A549 (cell line): ENCODE data around the gene MKNK1.

Source experiments
- CEBPB ChIP-seq, 2 experiments: fragments of >200 bp in 1 of 2; sonication (Bioruptor Twin) in 1 of 2; formaldehyde crosslinking in 1 of 2; IDR thresholded peaks; 2 replicates each; pipeline ENCODE4 v1.6.1; 2012 to 2016
- EP300 ChIP-seq, 2 experiments: fragments of >200 bp; sonication (Bioruptor Twin); formaldehyde crosslinking; IDR thresholded peaks; 2 replicates in 1 of 2; 3 replicates in 1 of 2; pipeline ENCODE4 v1.6.1; 2016 to 2017
- KDM1A ChIP-seq: fragments of 200-600 bp; sonication (generic); IDR thresholded peaks from 2 replicates; pipeline ENCODE4 v1.6.1; 2016; ENCODE audit warnings: low read depth, mild to moderate bottlenecking
- MAFK ChIP-seq: fragments of 450-650 bp; IDR thresholded peaks from 2 replicates; pipeline ENCODE4 v1.6.1; 2014; ENCODE audit not compliant: partially characterized antibody
- POLR2A ChIP-seq: IDR thresholded peaks from 2 replicates; pipeline ENCODE4 v1.6.1; 2012; ENCODE audit warnings: mild to moderate bottlenecking, low read length
- SREBF2 ChIP-seq: fragments of 450-650 bp; IDR thresholded peaks from 2 replicates; pipeline ENCODE4 v1.6.1; 2014; ENCODE audit warnings: mild to moderate bottlenecking, moderate library complexity
- TF ChIP-seq, protein P1 (sequence below): fragments of >200 bp; sonication (Bioruptor Twin); formaldehyde crosslinking; IDR thresholded peaks from 3 replicates; pipeline ENCODE4 v1.5.1; 2016
- TF ChIP-seq, protein P2 (sequence below): fragments of 200-600 bp; sonication (generic); IDR thresholded peaks from 2 replicates; pipeline ENCODE4 v1.6.1; 2016; ENCODE audit warnings: antibody characterized with exemption, mild to moderate bottlenecking, moderate library complexity
- TF ChIP-seq, protein P3 (sequence below): IDR thresholded peaks from 2 replicates; pipeline ENCODE4 v1.6.1; 2012
- TF ChIP-seq, protein P4 (sequence below): IDR thresholded peaks from 2 replicates; pipeline ENCODE4 v1.6.1; 2012; ENCODE audit warnings: low read depth, borderline replicate concordance

DNA sequence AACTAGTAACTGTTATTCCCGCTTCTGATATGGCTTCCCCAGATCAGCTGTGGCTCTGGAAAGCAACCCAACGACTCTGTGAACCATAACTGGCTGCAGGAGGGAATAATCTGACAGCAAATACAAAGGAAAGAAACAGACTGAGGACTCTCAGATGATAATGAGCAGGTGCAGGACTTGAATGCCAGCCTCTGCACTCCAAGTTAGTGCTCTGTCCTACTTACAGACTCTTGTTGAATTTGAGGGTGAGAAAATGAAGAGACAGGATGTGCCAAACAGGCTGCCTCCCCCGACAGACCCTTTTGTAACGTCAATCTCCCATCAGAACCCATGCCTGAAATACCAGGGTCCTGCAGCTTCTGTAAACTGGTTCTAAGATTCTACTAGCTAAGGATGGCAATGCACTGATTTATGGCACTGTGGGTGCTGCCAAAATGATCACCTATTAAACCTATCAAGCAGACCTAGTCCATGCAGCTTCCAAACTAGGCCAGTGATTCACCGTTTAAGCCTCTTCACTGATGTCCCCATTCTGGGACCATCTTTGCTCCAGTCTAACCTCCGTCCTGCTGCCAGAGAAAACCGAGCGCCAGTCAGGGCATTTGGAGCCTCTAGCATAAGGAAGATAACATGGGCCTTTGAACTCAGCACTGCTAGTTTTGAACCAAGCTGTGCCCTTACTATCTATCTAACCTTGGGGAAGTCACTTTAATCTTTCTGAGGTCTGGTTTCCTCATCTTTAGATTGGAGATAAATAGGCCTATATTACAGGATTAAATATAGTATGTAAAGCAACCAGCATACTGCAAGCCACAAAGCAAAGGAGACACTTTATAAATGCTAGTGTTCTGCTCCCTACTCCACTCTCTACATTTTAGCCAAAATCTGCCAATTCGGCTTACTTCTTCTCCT is 4.8 kb downstream of the MKNK1 start:
- TF ChIP-seq, protein P1, sequence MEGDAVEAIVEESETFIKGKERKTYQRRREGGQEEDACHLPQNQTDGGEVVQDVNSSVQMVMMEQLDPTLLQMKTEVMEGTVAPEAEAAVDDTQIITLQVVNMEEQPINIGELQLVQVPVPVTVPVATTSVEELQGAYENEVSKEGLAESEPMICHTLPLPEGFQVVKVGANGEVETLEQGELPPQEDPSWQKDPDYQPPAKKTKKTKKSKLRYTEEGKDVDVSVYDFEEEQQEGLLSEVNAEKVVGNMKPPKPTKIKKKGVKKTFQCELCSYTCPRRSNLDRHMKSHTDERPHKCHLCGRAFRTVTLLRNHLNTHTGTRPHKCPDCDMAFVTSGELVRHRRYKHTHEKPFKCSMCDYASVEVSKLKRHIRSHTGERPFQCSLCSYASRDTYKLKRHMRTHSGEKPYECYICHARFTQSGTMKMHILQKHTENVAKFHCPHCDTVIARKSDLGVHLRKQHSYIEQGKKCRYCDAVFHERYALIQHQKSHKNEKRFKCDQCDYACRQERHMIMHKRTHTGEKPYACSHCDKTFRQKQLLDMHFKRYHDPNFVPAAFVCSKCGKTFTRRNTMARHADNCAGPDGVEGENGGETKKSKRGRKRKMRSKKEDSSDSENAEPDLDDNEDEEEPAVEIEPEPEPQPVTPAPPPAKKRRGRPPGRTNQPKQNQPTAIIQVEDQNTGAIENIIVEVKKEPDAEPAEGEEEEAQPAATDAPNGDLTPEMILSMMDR = no peak
- TF ChIP-seq POLR2A = no peak
- TF ChIP-seq MAFK = no peak
- TF ChIP-seq SREBF2 = no peak
- TF ChIP-seq, protein P2, sequence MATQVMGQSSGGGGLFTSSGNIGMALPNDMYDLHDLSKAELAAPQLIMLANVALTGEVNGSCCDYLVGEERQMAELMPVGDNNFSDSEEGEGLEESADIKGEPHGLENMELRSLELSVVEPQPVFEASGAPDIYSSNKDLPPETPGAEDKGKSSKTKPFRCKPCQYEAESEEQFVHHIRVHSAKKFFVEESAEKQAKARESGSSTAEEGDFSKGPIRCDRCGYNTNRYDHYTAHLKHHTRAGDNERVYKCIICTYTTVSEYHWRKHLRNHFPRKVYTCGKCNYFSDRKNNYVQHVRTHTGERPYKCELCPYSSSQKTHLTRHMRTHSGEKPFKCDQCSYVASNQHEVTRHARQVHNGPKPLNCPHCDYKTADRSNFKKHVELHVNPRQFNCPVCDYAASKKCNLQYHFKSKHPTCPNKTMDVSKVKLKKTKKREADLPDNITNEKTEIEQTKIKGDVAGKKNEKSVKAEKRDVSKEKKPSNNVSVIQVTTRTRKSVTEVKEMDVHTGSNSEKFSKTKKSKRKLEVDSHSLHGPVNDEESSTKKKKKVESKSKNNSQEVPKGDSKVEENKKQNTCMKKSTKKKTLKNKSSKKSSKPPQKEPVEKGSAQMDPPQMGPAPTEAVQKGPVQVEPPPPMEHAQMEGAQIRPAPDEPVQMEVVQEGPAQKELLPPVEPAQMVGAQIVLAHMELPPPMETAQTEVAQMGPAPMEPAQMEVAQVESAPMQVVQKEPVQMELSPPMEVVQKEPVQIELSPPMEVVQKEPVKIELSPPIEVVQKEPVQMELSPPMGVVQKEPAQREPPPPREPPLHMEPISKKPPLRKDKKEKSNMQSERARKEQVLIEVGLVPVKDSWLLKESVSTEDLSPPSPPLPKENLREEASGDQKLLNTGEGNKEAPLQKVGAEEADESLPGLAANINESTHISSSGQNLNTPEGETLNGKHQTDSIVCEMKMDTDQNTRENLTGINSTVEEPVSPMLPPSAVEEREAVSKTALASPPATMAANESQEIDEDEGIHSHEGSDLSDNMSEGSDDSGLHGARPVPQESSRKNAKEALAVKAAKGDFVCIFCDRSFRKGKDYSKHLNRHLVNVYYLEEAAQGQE = no peak
- TF ChIP-seq, protein P3, sequence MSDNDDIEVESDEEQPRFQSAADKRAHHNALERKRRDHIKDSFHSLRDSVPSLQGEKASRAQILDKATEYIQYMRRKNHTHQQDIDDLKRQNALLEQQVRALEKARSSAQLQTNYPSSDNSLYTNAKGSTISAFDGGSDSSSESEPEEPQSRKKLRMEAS = no peak
- TF ChIP-seq KDM1A = no peak
- no peak for TF ChIP-seq EP300 (IDR thresholded peaks at IDR 0.05)
- TF ChIP-seq, protein P4, sequence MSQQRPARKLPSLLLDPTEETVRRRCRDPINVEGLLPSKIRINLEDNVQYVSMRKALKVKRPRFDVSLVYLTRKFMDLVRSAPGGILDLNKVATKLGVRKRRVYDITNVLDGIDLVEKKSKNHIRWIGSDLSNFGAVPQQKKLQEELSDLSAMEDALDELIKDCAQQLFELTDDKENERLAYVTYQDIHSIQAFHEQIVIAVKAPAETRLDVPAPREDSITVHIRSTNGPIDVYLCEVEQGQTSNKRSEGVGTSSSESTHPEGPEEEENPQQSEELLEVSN = no peak
- TF ChIP-seq CEBPB (IDR thresholded peaks at IDR 0.05) = no peak
